Middle frontal gyrus (tissue), 1 donor: ENCODE measurements around the gene PARD3.

Source experiments
- DNase-seq: peaks from one replicate; pipeline ENCODE4 v3.0.0-alpha.2; 2015; ENCODE audit warnings: low spot score; ENCODE audit errors: extremely low spot score

The PARD3 gene

DNA sequence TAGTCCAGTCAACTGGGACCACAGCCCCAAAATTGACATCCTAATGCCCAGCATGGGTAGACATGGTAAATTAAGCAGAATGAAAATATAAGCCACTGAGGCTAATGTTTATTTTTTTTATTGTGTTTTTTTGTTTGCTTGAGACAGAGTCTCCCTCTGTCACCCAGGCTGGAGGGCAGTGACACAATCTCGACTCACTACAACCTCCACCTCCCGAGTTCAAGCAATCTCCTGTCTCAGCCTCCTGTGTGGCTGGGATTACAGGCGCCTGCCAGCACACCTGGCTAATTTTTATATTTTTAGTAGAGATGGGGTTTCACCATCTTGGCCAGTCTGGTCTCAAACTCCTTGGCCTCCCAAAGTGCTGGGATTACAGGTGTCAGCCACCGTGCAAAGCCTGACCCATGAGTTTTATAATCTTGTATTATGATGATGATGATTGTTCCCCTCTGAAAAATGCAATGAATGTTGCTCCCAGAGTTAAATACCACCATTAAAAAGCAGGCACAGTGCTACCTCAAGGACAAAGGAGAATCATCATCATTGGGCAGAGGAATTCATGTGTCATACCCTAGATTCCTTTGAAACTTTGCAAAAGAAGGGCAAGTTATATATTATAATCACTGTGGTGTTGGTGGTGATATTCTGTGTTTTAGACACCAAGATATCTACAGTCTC is 228.0 kb downstream of the PARD3 start:
- DNase-seq: no peak

DNA sequence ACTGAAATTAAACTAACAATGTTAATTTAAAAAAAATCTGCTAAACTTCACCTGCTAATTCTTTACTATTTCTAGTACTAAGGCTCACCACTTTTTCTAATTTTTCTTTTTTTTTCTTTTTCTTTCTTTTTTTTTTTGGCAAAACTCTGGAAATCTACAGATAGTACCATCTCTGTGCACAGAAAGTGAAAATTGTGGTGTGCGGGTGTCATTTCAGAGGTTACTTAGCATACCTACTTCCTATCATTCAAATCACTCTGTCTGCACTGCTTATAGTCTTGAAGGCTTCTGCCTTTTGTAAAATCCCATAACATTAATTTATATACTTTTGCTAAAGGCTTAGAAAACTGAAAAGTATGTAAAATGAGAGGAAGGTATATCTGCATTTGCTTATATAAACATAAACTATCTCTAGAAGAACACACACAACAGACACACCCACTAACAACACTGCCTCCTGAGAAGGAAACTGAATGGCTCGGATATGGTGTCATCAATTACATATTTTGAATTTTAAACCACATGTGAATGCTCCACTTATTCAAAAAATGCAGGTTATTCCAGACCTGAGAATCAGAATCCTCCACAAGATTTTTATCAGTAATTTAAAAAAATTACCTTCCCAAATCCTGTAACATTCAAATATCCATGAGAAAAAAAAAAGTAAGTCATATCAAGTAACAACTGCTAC is 229.5 kb downstream of the PARD3 start:
- DNase-seq: no peak

DNA sequence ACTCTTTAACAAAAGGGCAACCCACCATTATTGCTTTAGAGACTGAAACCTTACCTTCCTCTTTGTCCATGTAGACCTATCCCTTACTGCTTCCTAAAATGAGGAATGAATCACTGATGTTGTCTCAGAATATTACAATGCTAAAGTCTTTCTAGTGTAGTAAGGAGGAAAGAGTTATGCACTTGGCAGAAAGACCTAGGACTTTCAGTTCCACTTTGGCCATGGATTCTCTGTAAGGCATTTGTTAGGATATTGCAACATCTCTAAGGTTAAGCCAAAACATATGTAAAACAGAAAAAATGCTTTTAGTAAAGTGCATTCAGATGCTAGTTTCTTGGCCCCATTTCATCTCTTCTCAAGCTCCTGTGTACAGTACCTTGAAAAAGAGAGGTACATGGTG is 230.9 kb downstream of the PARD3 start:
- no peak for DNase-seq

DNA sequence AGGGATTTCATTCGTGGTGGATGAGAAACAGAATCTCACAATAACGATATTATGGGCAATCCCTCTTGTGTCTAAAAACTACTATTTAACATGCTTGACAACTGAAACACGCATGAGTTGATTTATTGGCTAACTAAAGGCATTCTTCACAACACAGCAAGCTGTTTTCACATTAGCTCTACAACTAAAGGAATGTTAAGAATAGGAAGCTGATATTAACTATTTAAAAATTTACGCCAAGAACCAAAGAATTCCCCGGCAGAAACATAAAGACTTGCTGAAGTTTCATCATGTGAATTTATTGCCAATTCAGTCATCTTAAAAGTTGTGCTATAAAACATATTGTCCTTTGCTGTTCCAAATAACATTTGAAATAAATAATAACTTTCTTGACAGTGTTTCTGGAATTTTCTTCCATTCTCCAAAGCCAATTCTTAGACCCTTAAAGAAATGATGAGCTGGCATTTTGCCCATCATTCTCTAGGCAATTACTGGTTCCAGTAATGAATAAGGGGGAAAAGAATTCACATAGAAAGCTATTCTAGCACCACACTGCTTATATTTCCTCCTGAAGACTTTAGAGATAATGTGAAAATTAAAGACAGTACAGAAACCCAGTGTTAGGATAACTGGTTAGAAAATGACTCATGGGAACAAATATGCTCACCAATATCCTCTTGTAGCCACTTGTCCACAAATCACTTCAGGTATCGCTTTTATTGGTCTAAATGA is 233.1 kb downstream of the PARD3 start:
- DNase-seq: no peak

DNA sequence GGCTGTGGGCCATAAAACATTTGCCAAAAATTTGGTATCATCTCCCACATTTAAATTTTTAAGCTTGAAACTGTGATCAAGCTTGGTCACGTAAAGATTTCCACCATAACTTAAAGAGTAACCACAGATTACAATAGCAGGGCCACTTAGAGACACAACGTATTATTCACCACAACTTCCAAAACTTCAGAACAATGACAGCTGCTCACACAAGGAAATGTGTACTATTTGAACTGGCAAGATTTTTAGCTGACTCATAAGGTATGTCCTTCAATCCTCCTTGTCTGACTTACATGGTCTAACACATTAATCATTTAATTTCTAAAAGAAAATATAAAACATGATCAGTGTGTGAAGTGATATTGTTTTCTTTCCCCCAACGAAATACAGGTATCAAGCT is 234.5 kb downstream of the PARD3 start:
- no peak for DNase-seq

DNA sequence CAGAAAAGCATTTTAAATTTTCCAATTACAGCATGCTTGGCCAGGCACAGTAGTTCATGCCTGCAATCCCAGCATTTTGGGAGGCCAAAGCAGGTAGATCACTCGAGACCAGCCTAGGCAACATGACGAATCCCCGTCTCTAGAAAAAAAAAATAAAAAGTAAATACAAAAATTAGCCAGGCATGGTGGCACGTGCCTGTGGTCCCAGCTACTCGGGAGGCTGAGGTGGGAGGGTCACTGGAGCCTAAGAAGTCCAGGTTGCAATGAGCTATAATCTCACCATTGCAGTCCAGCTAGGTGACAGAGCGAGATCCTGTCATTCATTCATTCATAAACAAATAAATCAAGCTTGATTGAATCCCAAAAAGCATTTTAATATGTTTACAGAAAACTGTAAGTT is 234.9 kb downstream of the PARD3 start:
- DNase-seq: no peak

DNA sequence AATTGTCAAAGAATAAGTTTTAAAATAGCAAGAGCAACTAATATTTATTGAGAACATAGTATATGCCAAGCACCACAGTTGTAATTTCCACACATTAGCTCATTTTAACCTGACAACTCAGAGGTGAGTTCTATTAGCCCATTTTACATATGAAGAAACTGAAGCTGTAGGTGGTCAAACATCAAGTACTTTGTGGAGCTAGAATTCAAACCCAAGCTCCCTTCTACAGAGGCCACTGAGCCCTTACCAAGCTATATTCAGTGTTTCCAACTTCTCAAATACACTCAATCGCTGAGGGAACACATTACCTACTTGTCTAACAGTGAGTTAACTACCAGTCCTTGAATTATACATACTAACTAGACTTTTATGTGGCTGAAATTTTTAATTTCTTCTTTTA is 236.6 kb downstream of the PARD3 start:
- DNase-seq: no peak

DNA sequence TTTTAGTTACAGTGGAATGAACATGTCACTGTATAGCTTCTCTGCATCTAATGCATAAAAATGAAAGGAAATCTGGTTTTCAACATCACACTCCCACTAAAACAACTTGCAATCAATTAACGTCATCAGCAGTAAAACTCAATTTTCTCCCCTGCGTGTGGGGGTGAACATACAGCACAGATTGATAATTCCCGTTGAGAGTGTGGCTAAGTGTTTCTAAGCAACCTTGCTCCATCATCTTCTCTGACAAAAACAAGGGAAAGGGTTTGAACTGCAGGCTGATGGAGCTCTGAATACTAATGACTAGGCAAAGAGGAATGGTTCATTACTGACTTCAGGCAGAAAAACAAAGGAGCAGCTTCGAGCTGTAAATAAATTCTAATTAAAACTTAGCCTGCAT is 238.3 kb downstream of the PARD3 start:
- no peak for DNase-seq

DNA sequence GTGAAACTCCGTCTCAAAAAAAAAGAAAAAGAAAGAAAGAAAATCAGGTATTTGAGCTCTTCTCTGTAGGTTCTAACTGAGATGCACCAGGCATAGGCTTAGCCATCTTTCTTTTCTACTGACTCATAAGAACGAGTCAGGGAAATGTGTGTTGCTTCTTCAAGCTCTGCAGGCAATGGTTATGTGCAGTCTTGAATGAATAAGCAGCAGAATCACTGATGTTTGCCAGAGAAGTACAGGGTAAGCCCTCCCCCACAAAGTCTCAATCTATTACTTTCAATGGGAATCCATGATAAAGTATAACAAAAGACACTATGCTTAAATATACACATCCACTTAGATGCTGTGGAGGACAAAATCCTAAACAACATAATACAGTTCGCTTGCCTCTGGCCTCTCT is 239.2 kb downstream of the PARD3 start:
- no peak for DNase-seq

DNA sequence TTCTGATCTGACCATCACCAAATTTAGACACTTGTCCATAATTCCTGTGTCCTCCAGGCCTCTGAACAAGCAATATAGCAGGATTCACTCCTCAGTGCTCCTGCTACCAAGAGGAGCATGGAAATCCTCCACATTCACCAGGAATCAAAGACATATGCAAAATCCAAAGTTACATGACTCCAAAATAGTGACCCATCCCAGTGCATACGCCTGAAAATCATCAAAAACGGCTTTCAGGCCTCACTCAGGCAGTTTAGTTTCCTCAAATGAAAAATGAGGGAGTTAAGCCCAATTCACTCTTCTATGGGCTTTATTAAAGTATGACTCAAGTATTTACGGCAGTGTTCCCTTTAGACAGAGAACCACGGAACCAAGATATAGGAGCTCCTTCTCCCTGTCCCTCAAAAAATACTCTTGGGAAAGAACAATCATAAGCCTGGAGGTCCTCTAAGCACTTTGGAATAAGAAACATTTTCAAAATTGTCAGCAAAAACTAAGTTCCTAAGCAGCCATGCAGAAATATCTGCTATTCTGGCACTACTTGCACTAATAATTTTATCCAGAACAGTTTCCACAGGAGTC is 240.7 kb downstream of the PARD3 start:
- no peak for DNase-seq

DNA sequence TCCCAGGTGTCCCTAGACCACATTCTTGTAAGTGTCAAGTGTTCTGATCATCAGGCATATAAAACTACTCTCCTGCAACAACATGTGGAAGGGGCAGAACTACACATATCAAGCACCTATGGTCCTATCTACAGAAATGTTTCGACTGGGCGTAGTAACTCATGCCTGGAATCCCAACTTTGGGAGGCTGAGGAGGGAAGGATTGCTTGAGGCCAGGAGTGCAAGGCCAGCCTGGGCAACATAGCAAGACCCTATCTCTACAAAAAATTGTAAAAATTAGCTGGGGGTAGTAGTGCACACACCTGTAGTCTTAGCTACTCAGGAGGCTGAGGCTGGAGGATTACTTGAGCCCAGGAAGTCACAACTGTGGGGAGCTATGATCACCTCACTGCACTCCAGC is 244.2 kb downstream of the PARD3 start:
- no peak for DNase-seq

DNA sequence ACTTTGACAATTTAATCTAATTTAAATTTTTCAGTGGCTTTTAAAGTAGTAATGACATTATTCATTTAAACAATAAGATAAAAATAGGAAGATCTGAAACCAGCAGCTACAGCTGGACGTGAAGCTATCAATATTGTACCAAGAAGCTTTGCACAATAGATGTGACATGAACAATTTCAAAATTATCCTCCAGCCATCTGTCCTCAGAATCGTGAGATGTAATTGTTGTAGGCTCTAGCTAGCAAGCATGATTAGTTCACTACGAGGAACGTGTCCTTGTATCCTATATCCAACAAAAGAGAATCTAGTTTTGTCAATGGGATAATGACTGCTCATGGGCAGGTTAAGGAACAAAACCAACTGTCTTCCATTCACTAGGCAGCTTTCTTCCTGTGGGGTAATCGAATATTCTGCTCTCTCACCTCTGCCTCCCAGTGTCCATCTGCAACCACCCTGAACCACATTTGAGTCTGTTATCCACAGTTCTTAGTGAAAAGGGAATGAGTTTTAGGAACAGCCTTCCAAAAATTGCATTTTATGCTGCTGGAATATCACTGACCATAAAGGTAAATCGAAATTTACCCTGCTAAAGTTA is 247.3 kb downstream of the PARD3 start:
- no peak for DNase-seq

DNA sequence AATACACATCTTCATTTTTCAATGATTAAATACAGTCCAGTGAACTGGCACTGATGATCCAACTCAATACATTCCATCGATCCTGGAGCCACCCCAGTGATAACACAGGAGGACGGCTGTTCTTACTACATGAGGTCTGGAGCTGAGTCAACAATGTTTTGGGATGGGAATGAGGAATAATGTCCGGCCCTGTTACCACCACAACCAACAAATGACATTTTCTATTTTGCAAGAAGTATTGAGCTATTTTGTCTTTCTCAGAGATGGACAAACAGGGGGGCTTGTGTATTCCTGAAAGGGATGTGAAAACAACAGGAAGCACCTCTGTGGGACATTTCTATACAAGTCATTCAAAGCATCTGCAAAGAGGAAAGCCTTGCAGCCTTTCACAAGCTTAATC is 249.2 kb downstream of the PARD3 start:
- no peak for DNase-seq

DNA sequence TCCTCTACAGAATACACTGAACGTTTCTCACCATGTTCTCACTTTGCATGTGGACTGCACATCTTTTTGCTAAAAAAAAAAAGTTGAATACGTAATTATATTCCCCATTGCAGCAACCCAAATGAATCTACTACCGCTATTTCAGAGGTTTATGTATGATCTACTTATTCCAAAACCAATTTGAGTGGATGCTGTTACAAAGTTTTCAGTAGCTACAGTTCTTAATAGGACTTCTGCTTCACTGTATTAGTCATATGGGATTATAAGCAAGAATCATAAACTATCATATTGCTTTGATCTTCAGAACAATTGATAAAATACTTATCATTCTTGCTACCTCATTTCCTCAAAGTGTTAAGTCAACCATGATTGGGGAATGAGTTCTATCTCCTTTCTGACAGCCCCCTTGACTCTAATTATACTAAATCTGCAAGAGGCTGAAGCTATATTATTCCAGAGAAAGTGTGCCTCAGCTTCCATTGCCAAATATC is 257.0 kb downstream of the PARD3 start:
- DNase-seq: no peak

DNA sequence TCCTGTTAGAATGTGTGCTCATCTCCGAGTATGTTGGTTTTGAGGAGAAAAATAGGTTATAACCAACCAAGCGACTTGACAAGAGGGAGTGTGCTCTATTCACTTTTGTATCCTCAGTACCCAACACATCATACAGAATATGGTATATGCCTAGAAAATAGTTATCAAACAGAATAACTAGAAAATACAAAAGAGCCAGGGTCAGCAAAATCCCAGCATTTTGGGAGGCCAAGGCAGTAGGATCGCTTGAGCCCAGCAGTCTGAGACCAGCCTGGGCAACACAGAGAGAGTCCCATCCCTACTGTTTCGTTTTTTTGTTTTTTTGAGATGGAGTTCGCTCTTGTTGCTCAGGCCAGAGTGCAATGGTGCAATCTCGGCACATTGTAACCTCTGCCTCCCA is 257.9 kb downstream of the PARD3 start:
- DNase-seq: no peak

DNA sequence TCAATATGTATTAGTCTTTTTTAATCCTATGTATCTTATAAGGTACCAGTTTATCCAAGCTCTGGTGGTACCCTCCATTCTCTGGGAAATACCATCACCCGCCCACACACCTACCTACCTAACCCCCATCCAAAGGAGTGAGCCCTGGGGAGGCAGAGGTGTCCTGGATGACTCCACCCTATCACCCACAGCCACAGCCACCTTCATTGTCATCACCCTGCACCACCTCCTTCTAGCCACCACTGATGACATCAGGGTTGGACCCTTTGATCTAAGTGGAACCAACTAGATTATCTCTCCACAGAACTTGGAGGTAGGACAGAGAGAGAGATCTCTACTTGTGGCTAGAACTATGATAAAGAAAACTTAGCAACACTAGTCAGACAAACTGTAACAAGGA is 259.4 kb downstream of the PARD3 start:
- no peak for DNase-seq

DNA sequence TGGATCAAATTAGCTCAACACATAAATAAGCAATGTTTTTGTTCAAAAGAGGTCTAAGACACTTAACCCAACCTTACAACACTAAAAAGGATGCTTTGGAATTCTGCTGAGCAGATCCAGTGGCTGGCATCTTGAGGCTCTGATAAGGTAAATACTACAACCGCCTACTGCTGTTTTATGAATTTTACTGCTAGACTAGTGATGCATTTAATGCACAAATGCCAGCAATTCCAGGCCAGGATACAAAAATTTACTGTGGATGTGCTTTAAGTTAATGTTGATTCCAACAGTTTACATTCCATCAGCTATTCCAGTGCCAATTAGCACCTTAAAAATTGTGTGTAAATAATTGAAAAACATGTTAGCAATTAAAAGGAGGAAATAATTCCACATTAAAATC is 261.3 kb downstream of the PARD3 start:
- no peak for DNase-seq

DNA sequence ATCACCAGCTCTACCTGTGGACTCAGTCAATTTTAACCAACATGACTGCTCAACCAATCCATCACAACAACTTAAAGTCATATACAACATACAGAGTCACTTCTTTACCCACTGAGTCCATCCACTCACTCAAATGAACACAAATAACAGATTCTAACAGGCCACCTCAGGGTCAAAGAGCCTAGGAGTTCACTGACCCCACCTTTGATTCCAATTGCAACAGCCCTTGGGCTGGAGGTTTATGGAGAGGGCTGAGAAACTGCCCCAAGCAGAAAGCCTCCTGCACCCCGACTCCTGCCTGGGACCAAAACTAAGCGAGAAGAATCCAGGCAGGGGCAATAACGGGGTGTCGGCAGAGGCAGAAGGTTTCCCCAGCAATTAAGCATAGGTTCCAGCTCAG is 263.8 kb downstream of the PARD3 start:
- DNase-seq: no peak

DNA sequence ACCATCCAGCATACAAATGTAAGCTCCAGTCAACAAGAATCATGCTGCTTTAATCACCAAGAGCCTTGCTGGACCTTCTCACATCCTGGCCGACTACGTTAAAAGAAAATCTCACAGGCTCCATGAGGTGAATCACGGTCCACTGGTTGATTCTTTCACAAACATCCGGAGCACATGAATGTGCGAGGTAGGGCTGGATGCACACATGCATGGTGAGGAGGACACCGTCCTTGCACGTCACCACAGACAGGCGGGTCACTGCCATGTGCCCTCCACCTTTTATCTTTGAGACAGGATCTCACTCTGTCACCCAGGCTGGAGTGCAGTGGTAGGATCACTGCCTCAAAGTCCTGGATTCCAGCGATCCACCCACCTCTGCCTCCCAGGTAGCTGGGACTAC is 265.1 kb downstream of the PARD3 start:
- no peak for DNase-seq

DNA sequence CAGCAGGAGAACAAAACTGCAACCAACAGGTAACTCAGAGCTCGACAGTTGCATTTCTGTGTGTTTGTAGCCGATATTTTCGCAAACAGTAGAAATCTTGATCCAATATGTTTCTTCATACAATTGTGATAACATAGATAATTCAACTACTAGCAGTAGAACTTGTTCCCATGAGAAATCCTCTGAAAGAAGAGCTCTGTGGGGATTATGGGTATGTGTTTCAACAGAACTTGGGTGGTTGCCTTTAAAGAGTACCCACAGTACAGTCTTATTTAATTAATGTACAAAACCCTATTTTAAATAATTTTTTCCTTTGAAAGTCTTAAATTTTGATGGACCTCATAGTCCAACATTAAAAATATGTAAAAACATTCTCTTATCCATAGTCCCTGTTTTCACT is 266.1 kb downstream of the PARD3 start:
- no peak for DNase-seq

DNA sequence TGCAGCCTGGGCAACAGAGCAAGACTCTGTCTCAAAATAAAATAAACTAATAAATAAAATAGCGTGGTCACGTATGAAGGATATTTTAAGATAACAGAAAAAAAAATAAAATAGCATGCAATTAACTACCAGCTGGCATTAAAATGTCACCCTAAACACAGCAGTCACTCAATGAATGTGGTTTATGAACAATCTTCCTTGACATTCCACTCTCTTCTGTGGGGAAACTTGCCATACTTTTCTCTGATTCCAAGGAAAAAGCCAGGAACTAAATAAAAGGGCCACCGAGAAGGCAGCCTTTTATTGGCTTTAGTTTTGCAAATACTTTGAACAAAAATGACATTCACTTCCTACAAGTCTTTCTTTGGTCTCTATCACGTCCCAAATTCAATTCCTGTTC is 266.6 kb downstream of the PARD3 start:
- no peak for DNase-seq

DNA sequence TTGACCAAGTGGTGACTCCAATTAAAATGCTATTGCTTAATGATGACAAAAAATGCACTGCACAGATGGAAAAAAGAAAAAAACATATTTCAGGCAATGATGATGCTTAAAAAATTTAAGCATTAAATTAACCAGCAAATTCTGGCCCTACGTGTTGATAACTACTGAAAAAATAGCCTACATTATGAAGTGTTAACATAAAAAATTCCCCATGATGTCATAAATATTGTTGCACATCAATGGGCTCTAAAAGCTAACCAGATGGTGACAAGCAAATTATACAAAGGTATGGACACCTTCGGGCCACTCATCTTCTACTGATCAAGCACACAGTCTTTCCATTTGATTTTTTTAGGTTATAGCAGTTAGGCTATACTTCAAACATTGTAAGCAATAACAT is 267.4 kb downstream of the PARD3 start:
- no peak for DNase-seq
